Neuronal stem cell (in vitro differentiated cells): ENCODE data around the gene PPM1J.

Experiments used
- DNase-seq: peaks from one replicate; pipeline ENCODE4 v3.0.0-alpha.2; 2013; ENCODE audit warnings: low spot score
- H2AFZ ChIP-seq: one replicate; pipeline ENCODE4 v1.6.1; 2013; ENCODE audit warnings: mild to moderate bottlenecking, low read length, inconsistent platforms
- H2AK5ac ChIP-seq: 2 replicates; pipeline ENCODE4 v1.6.1; 2013; ENCODE audit warnings: low read depth, mild to moderate bottlenecking, inconsistent platforms, low read length, moderate library complexity, mixed read lengths
- H2BK120ac ChIP-seq: 2 replicates; pipeline ENCODE4 v1.6.1; 2013; ENCODE audit warnings: low read depth, mild to moderate bottlenecking, inconsistent platforms, low read length, moderate library complexity, mixed read lengths
- H2BK12ac ChIP-seq: one replicate; pipeline ENCODE4 v1.6.1; 2013; ENCODE audit warnings: low read length, inconsistent platforms
- H2BK15ac ChIP-seq: 2 replicates; pipeline ENCODE4 v1.6.1; 2013; ENCODE audit warnings: mild to moderate bottlenecking, low read length, inconsistent platforms, mixed read lengths
- H2BK5ac ChIP-seq: one replicate; pipeline ENCODE4 v1.6.1; 2013; ENCODE audit warnings: inconsistent platforms, mild to moderate bottlenecking, low read length, moderate library complexity
- H3K14ac ChIP-seq: one replicate; pipeline ENCODE4 v1.6.1; 2013; ENCODE audit warnings: low read length, inconsistent platforms
- H3K18ac ChIP-seq: 2 replicates; pipeline ENCODE4 v1.6.1; 2013; ENCODE audit warnings: low read length, inconsistent platforms
- H3K23ac ChIP-seq: 2 replicates; pipeline ENCODE4 v1.6.1; 2013; ENCODE audit warnings: low read depth, mild to moderate bottlenecking, mixed read lengths, low read length, inconsistent platforms; ENCODE audit not compliant: poor library complexity
- H3K27ac ChIP-seq: replicated peaks from 3 replicates; pipeline ENCODE4 v1.5.1; 2013; ENCODE audit warnings: low read length, inconsistent platforms
- H3K27me3 ChIP-seq, 3 experiments: 2 replicates each; pipeline ENCODE4 v1.6.1; 2013; ENCODE audit warnings: low read length in 3 of 3, mild to moderate bottlenecking in 2 of 3, inconsistent platforms in 1 of 3, low read depth in 1 of 3, mixed read lengths in 1 of 3, moderate library complexity in 1 of 3; ENCODE audit not compliant: control insufficient read depth in 3 of 3, insufficient read depth in 3 of 3
- H3K36me3 ChIP-seq, 2 donors: replicated peaks in 1 of 2; 2 replicates each; pipeline ENCODE4 v1.6.1; 2013; ENCODE audit warnings: low read length in 2 of 2; ENCODE audit not compliant: control insufficient read depth in 2 of 2, insufficient read depth in 2 of 2
- H3K4ac ChIP-seq: 2 replicates; pipeline ENCODE4 v1.6.1; 2013; ENCODE audit warnings: inconsistent platforms, mild to moderate bottlenecking, low read length, moderate library complexity
- H3K4me1 ChIP-seq, 2 donors: 1 replicate in 1 of 2; 2 replicates in 1 of 2; pipeline ENCODE4 v1.6.1; 2013; ENCODE audit warnings: low read length in 2 of 2, low read depth in 1 of 2; ENCODE audit not compliant: control insufficient read depth in 2 of 2, insufficient read depth in 1 of 2
- H3K4me2 ChIP-seq: one replicate; pipeline ENCODE4 v1.6.1; 2013; ENCODE audit warnings: mild to moderate bottlenecking, low read length, inconsistent platforms; ENCODE audit not compliant: insufficient read depth, poor library complexity, severe bottlenecking
- H3K4me3 ChIP-seq, 2 donors: 2 replicates each; pipeline ENCODE4 v1.5.1; 2013; ENCODE audit warnings: low read length in 2 of 2, mild to moderate bottlenecking in 2 of 2, inconsistent platforms in 1 of 2, moderate library complexity in 1 of 2
- H3K79me1 ChIP-seq: one replicate; pipeline ENCODE4 v1.6.1; 2013; ENCODE audit warnings: low read depth, mild to moderate bottlenecking, inconsistent platforms, low read length, moderate library complexity
- H3K9ac ChIP-seq: one replicate; pipeline ENCODE4 v1.6.1; 2013; ENCODE audit warnings: mild to moderate bottlenecking, low read depth, low read length, inconsistent platforms; ENCODE audit not compliant: poor library complexity
- H3K9me3 ChIP-seq, 2 donors: replicated peaks in 1 of 2; 2 replicates each; pipeline versions ENCODE3 to v1.6.1; 2013; ENCODE audit warnings: low read length in 2 of 2, mild to moderate bottlenecking in 2 of 2, inconsistent platforms in 1 of 2, low read depth in 1 of 2, mixed read lengths in 1 of 2, moderate library complexity in 1 of 2; ENCODE audit not compliant: control insufficient read depth in 2 of 2, insufficient read depth in 1 of 2
- H4K8ac ChIP-seq: one replicate; pipeline ENCODE4 v1.6.1; 2013; ENCODE audit warnings: low read depth, mild to moderate bottlenecking, inconsistent platforms, low read length, moderate library complexity
- H4K91ac ChIP-seq: one replicate; pipeline ENCODE4 v1.6.1; 2013; ENCODE audit warnings: low read length, low read depth, mild to moderate bottlenecking, inconsistent platforms; ENCODE audit not compliant: poor library complexity
- WGBS, 2 donors: extraction: QIAGEN DNeasy Blood & Tissue Kit; methylation state at CpG; one replicate each; pipeline ENCODE4 v1.1.7; 2013; ENCODE audit warnings: missing lambda C conversion rate in 2 of 2, mixed read lengths in 1 of 2; ENCODE audit not compliant: insufficient read length in 2 of 2, insufficient replicate concordance in 1 of 2; ENCODE audit errors: extremely low coverage in 2 of 2; 5-methylcytosine and 5-hydroxymethylcytosine counted together

Gene PPM1J

DNA sequence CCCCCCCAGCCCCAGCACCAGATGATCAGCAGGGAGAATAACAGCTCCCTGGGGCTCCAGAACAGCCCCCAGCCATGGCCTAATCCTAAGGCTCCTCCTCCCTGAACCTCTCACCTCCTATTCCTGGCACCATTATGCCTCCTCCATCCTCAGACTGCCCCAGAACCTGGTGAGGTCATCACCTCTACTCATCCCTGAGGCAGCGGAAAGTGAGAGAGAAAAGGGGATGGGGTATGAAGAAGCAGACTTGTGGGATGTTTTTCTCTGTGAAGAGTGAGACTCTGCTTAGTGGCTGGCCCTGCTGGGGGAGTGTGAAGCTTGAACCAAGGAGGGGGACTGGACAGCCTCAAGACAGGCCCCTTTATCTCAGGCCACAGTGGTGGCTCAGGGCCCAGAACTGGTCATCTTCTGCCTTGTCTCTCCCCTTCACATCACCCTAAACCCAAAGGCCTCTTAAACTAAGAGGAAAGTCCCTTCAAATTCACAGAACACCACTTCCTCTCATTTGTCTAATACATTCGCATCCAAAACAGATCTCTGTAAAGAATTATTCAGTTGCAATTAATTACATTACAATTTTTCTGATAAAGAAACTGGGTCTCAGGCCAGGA is 2.2 kb upstream of the PPM1J start:
- Histone ChIP-seq H3K9me3 (no peaks in the 10 kb centered on the region), H3K4ac (no peak overlapping the region), H4K8ac (no peak overlapping the region), H3K36me3 (no peaks in the 10 kb centered on the region), H2AFZ (no peak overlapping the region), H3K23ac (no peak overlapping the region), H3K4me3 (no peak overlapping the region), H2BK5ac (no peak overlapping the region), H3K27ac (no peak overlapping the region), H2BK15ac (no peak overlapping the region), H3K4me1 (peaks cover 9 to 13% of the 10 kb centered on the region in 2 donors), H2AK5ac (no peak overlapping the region), H3K79me1 (no peaks in the 10 kb centered on the region), H2BK12ac (no peak overlapping the region), H2BK120ac (no peak overlapping the region), H3K14ac (no peak overlapping the region), H3K18ac (no peak overlapping the region), H3K4me2 (no peak overlapping the region), H4K91ac (no peak overlapping the region), H3K27me3 (peaks cover 8 to 72% (median 31%) of the 10 kb centered on the region in 3 experiments), H3K9ac (no peak overlapping the region)
- no peak for DNase-seq
- no CpG with 5 or more reads among the region's 2 CpGs for WGBS, 2 donors

DNA sequence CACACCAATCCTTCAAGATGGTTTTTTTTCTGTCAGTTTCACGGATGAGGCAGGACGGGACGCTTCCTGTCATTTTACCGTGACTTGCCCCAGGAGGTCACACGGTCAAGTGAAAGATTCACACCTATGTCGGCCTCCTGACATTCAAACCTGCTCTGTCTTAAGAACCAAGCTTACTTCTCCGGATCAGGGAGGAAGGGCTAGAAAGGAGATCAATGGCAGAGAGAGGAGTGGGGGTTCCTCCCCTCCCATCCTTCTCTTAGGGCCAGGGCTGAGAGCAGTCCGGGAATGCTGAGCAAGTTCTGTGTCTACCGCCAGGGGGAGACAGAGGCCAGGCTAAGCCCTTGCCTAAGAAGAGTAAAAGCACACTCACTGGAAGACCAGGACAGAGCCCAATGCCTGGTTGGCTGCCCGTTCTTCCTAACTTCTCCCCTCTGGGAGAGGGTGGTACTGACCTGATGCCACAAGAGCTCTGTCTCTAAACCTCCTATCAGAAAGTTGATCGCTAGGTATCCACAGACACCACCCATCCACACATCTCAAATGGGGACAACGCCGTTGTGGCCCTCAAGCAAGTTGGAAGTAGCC is 1.1 kb upstream of the PPM1J start:
- peak overlapping the region; percentile 49 to 53 for H3K4me3 ChIP-seq
- H3K27ac ChIP-seq: no peak overlapping the region

DNA sequence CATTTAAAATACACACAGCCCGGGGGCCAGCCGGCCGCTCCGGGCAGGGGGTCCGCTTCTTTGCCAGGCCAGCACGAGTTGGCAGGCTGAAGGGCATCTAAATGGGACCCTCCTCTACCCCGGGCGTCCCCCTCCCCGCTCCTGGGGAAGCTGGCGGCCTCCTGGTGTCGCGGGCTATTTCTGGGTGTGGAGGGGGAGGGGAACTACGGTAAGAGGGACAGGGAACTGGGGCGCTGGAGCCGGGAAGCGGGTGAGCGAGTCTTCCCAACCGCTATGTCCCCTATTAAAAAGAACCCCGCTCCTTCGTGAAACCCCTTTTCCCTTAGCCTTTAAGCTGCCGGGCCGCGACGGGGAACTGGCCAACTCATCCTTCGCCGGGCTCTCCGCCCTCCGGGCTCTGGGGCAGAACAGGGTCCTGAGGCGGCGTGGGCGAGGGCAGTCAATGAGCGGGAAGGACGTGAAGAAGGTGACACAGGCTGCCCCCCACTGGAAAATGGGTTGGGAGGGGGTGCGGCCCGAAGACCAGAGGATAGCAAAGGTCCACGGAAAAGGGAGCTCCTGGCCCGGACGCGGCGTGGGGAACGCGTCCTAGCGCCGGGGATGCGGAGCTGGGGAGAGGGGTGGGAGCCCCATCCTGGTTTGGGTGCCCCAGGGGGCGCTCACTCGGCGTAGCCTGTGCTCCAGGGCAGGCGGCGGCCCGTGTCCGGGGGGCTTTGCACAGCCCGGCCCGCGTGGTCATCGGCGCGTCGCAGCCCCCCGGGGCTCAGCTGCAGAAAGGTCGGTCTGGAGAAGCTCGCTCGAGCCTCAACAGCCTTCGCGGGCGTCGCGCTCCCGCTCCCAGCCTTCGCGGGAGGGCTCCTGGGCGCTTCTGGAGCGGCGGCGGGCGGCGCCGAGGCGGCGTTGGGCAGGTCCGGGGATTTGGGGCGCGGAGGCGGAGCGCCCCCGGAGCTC is 544 bp downstream of the PPM1J start:
- peak overlapping the region; percentile 99 for H3K4me2 ChIP-seq
- H3K79me1 ChIP-seq: no peaks in the 10 kb centered on the region
- H2BK15ac ChIP-seq: no peak overlapping the region
- peak overlapping the region; percentile 96 for H2AFZ ChIP-seq
- peak overlapping the region; percentile 64 for H3K9ac ChIP-seq
- no peak overlapping the region for H2BK5ac ChIP-seq
- H3K27ac ChIP-seq: no peak overlapping the region
- no peaks in the 10 kb centered on the region for H3K9me3 ChIP-seq
- peak overlapping the region; percentile 53 to 86 for H3K4me3 ChIP-seq
- H4K91ac ChIP-seq: no peak overlapping the region
- H3K27me3 ChIP-seq: peaks cover 8 to 83% (median 31%) of the 10 kb centered on the region in 3 experiments
- DNase-seq: no peak
- peak overlapping the region; percentile 25 for H3K14ac ChIP-seq
- peaks cover 8 to 15% of the 10 kb centered on the region in 2 donors for H3K4me1 ChIP-seq
- no peak overlapping the region for H4K8ac ChIP-seq
- H2AK5ac ChIP-seq: no peak overlapping the region
- peak overlapping the region; percentile 91 for H3K18ac ChIP-seq
- H2BK12ac ChIP-seq: no peak overlapping the region
- peak overlapping the region; percentile 81 for H3K23ac ChIP-seq
- H3K4ac ChIP-seq: no peak overlapping the region
- WGBS, 2 donors: no CpG with 5 or more reads among the region's 86 CpGs
- H3K36me3 ChIP-seq: no peaks in the 10 kb centered on the region
- no peak overlapping the region for H2BK120ac ChIP-seq

More for the DNA sequence above, 1.1 kb upstream of the PPM1J start:
- Histone ChIP-seq H2BK120ac (no peak overlapping the region), H3K36me3 (no peaks in the 10 kb centered on the region), H3K79me1 (no peaks in the 10 kb centered on the region), H3K27me3 (peaks cover 8 to 83% (median 31%) of the 10 kb centered on the region in 3 experiments), H3K9ac (no peak overlapping the region), H4K8ac (no peak overlapping the region), H4K91ac (no peak overlapping the region), H3K4me2 (peak overlapping the region; percentile 100), H2BK15ac (no peak overlapping the region), H3K14ac (no peak overlapping the region), H2BK5ac (no peak overlapping the region), H3K4ac (no peak overlapping the region), H3K9me3 (no peaks in the 10 kb centered on the region), H3K18ac (no peak overlapping the region), H3K4me1 (peaks cover 6 to 12% of the 10 kb centered on the region in 2 donors), H2BK12ac (no peak overlapping the region), H2AK5ac (no peak overlapping the region), H2AFZ (peak overlapping the region; percentile 96), H3K23ac (no peak overlapping the region)
- DNase-seq: peak; percentile 95
- no CpG with 5 or more reads among the region's 13 CpGs for WGBS, 2 donors
